GM18951 (cell line): ENCODE measurements around the gene KRT32.

ENCODE experiments used
- POLR2A ChIP-seq: IDR thresholded peaks from 4 replicates; pipeline ENCODE4 v1.6.1; 2011; ENCODE audit warnings: mild to moderate bottlenecking; ENCODE audit not compliant: insufficient read length, insufficient read depth; ENCODE audit errors: extremely low read depth
- in situ Hi-C: fragments of 300-500 bp; cut with MboI; formaldehyde crosslinking; loops from one replicate; pipeline ENCODE4 v1.12.0; 2022; ENCODE audit warnings: low sequenced_read_pairs, mixed read lengths, inconsistent platforms; ENCODE audit not compliant: unreplicated experiment

Gene KRT32

DNA sequence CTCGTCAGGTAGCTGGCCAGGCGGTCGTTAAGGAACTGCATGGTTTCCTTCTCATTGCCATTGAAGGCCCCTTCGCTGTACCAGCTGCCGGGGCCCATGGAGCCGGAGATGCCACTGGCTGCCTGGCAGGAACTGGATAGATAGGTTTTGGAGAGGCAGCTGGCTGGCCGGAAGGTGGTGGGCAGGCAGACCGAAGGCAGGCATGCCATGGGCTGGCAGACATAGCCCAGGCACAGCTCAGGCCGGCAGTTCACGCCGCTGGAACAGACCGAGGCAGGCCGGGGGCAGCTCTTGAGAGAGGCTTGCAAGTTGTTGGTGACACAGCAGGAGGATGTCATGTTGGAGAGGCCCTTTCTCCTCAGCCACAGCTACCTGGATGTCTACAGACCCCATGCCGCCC lies at the start of gene KRT32:
TSS of gene KRT32 (minus strand) at position 399 of the 400 bp plus-strand sequence. CDS start at position 338, 61 bp downstream.
- in situ Hi-C loops, result no loop called here
- no peak for TF ChIP-seq POLR2A

DNA sequence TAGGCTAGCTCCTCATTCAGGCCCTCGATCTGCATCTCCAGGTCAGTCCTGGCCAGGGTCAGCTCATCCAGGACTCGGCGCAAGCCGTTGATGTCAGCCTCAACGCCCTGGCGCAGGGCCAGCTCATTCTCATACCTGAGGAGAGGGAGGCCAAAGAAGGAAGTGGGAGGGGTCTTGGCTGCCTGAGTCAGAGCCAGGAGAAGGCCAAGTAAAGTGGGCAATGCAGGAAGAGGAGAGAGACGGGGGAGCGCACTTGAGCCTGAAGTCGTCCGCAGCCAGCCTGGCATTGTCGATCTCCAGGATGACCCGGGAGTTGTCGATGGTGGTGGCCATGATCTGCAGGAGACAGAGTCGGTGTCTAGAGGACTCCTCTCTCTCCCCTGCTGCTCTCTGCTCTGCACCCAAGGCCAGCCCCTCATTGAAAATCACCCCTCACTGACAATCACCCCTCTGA lies 49.7 kb upstream of the KRT32 start:
- in situ Hi-C loops, result no loop called here
- TF ChIP-seq POLR2A, result no peak

DNA sequence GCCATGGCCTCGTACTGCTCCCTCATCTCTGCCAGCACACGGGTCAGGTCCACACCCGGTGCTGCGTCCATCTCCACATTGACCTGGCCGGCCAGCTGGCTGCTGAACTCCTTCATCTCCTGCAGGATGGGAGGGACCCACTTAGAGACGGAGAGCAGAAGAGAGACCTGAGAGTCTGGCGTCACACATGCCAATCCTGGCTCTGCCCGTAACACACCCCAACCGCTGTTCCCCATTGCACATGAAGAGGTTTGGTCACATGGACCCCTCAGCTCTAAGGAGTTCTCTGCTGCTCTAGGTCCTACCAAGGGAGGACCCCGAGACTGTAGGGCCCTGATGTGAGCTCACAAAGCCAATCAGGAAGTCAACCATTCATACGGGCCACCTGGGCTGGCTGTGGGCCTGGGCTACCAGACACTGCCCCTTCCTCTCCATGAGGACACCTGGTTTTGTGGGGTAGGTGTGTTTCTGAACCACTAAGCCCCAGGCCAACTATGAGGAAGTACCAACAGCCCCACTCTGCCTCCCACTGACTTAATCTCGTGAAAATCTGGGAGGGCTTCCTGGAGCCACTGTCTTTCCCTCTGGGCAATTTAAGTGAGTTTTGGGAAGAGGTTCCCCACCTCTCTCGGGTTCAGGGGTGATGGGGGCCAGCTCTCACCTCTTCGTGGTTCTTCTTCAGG lies 49.1 kb upstream of the KRT32 start:
- in situ Hi-C loops, result no loop called here
- no peak for TF ChIP-seq POLR2A

DNA sequence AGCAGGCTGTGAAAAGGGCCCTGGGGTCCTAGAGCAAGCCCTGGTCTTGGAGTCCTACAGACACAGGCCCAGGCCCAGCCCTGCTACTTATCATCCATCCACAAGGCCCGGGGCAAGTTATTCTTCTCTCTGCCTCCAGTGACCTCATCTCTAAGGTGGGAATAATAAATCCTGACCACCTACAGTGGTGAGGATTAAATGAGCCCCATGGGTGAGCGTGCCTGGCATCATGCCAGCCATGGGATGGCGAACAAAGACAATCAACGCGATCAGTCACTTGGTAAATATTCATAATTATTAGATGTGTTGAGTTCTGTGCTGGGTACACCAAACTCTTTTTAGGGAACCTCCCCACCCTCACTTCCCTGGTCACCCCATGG lies 46.0 kb upstream of the KRT32 start:
- TF ChIP-seq POLR2A, result no peak
- in situ Hi-C loops, result no loop called here

DNA sequence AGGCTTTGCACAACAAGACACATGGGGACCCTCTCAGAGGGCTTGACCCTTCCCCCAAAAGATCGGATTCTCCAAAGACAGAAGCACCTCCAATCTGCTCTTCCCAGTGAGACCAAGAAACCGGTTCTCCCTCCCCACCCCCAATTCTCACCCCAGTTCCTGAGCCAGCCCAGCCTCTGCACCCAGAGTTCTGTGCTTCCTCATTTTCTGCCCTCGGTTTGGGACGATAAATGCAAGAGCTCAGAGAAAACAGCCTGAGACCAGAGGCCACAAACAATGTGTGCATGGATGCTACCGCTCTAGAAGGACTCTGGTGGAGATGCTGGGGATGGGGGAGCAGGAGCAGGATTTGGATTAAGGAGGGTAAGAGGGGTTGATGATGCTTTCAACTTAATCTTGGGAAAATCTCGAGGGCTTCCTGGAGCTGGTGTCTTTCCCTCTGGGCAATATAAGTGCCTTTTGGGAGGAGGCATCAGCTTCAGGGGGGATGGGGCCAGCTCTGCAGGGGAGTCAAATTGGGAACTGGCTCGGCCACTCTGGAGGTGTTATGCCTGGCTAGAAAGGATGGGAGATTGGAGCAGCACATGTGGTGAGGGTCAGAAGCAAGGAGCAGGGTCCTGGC lies 45.5 kb upstream of the KRT32 start:
- TF ChIP-seq POLR2A, result no peak
- in situ Hi-C loops, result no loop called here

DNA sequence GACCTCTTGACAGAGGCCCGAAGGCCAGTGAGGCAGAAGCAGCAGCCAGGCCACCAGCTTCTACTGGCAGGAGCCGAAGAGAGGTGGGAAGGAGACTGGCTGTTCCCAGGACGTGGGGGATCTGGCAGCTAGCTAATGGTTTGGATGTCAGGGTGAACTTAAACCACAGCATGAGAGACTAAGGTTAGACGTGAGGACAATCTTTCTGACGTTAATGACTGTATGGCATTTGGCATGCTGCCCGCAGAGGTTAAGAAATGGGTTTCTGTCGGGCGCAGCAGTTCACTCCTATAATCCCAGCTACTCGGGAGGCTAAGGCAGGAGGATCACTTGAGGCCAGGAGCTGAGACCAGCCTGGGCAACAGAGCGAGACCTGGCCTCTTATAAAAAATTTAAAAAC lies 44.5 kb upstream of the KRT32 start:
- in situ Hi-C loops, result no loop called here
- no peak for TF ChIP-seq POLR2A

DNA sequence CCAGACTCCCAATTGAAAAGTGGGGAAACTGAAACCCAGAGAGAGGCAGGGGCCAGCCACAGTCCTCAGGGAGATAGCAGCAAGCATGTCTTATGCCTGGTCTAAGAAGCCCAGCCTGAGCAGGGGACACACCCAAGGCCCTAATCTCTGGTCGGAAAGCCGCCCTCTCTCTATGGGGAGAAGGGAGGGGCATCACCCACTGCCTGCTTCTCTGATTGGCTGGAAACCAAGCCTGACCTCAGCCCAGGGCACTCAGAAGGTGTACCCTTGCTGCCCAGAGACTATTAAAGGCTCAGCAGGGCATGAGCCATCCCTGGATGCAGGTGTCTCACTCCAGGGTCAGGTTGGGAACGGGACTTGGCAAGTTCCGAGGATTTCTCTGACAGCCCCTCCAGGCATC lies 43.9 kb upstream of the KRT32 start:
- no peak for TF ChIP-seq POLR2A
- in situ Hi-C loops, result no loop called here

DNA sequence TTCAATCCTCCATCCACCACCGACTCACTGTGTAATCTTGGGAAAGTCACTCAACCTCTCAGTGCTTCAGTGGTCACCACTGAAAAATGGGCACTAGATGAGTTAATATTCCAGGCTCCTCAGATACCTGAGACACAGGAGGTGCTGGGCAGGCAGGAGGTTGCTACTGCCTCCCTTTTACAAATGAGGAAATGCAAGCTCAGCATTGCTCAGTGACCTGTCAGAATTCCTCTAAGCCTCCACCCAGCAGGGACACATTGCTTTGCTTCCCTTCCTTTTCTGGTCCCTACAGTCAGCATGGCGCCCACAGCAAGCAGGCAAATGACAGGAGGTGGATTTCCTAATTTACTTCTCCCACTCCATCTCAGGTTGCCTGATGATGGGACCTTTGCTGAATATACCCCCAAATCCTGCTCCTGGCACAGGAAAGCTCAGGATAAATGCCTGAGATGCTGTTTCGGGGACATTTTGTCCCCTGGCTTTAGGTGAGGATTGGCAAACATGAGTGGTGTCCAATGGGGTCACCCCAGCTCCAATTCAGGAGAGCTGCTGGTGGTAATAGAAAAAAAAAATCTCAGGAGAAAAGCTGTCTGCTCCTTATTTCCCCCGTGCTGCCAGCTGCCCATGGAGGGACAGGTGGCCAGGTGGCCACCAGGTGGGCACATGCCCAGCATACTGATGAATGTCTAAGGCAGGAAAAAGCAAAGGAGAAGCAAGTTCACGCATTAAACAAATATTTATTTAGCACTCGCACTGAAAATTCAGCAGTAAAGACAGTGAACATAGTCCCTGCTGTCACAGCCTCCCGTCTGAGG lies 43.3 kb upstream of the KRT32 start:
- TF ChIP-seq POLR2A, result no peak
- in situ Hi-C loops, result no loop called here

DNA sequence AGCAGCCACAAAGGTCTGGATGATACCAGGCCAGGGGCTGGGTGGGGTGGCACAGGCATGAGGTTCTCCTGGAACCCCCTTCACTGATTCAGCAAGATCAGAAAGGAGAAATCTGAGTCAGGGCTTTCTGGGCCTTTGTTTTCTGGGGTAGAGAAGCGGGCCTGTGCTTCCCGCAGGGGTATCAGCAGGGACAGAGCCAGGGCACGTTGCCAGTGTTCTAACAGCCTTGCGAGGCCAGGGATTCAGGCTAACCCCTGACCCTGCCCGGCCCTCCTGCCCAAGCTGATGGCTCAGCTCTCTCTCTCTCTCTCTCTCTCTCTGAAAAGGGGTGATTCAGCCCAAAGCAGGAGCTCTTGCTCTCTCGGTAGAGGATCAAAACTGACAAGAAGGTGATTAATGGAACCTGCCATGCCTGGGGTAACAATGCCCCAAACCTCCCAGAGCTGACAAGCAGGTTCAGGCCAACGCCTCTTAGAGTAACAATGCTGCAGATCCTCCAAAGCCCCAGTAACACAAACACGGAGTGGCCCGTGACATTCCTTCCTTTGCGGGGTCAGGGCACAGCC lies 40.2 kb upstream of the KRT32 start:
- in situ Hi-C loops, result no loop called here
- TF ChIP-seq POLR2A, result no peak

DNA sequence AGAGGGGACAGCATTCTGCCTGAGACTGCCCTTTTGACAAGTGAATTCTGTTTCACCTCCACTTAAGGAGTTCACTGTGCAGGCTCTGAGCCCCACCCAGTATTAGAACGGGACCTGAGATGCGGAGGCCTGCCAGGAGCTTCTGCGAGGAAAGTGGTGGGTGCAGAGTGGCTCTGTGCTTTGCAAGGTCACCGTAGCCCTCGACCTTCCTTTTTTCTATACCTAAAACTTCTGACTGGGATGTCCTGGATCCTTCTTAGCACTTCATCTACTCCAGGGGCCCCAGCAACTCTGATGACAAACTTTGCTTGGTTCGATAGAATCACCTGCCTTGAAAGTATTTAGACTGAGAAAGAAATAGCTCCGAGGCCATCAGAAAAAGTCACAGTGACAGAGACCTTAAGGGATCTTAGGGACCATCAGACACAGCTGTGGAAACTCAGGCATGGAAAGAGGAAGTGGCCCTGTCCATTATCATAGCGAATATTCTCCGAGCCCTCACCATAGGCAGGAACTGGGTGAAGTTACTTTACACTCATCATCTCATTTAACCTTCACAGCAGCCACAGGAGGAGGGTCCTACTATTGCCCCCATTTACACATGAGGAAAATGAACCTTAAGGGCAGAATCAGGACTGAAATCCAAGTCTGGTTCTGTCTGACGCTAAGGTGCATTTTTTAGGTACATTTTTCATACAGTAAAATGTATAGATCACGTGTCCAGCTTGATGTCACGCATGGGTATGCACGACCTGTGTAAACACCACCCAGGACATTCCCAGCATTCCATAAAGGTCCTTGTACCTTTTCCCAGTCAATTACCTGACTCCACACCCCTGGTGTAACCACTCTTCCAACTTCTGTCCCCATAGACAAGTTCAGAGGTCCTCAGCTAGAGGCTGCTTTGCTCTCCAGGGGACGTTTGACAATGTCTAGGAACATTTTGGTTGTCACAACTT lies 38.9 kb upstream of the KRT32 start:
- TF ChIP-seq POLR2A, result no peak
- in situ Hi-C loops, result no loop called here

DNA sequence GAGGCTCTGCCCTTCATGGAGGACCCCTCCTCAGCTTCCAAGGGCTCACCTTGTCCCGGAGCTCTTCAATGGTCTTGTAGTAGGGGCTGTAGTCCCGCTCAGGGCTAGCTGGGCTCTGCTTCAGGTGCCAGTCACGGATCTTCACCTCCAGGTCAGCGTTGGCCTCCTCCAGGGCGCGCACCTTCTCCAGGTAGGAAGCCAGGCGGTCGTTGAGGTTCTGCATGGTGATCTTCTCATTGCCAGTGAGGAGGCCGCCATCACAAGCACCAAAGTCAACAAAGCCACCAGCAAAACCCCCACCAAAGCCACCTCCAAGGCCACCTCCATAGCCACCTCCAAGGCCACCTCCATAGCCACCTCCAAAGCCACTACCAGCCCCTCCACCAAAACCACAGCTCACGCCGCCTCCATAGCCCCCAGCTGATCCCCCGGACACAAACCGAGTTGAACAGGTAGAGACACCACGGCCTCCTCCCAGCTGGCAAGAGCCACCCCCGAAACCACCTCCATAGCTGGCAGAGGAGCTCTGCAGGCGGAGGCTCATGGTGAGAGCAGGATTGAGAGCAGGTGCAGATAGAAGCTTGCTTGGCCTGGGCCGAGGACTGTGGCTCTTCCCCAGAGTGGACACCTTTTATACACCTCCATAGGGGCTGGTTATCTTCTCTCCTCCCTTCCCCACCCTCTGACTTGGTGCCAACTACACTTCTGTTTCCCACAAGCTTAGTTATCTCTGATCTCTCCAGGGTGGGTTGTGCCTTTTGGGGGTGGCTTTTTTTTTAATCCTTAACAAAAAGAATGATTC lies 38.0 kb upstream of the KRT32 start, which contains the start of gene KRT13:
TSS of gene KRT13 (minus strand) at position 606 of the 802 bp plus-strand sequence. CDS start at position 544, 62 bp downstream.
- TF ChIP-seq POLR2A, result no peak

More for the DNA sequence above, 38.0 kb upstream of the KRT32 start, which contains the start of gene KRT13:
- in situ Hi-C loops, result no loop called here
